Mucosa of descending colon (tissue), 3 donors: ENCODE data around the gene B4GALT1. TPM values are rescaled to one million over a fixed set of nuclear protein-coding genes. Genes with fewer than 3 reads are reported as not detected.

Experiments used
- ATAC-seq: fragments of 200-7000 bp; cut with Tn5 transposase; one replicate; pipeline ENCODE4 v1.9.1; 2020; ENCODE audit warnings: mild to moderate bottlenecking, moderate library complexity
- DNase-seq, 3 donors: peaks; one replicate each; pipeline ENCODE4 v3.0.0-alpha.2; 2020
- H3K36me3 ChIP-seq: fragments of 200-600 bp; one replicate; pipeline ENCODE4 v1.8.0; 2021; ENCODE audit warnings: low read depth, mild to moderate bottlenecking
- H3K4me1 ChIP-seq: fragments of 200-600 bp; one replicate; pipeline ENCODE4 v1.8.0; 2021; ENCODE audit warnings: low read depth, mild to moderate bottlenecking
- H3K4me3 ChIP-seq: fragments of 200-600 bp; one replicate; pipeline ENCODE4 v1.8.0; 2021; ENCODE audit warnings: mild to moderate bottlenecking
- H3K9me3 ChIP-seq: fragments of 200-600 bp; one replicate; pipeline ENCODE4 v1.8.0; 2021; ENCODE audit warnings: mild to moderate bottlenecking
- CTCF ChIP-seq: fragments of 200-600 bp; IDR thresholded peaks from one replicate; pipeline ENCODE4 v1.8.0; 2022; ENCODE audit warnings: antibody characterized with exemption, mild to moderate bottlenecking
- intact Hi-C, 2 donors: fragments of 100-400 bp; cut with DNase I in 1 of 2; cut with micrococcal nuclease in 1 of 2; formaldehyde crosslinking; loops; one replicate each; pipeline versions ENCODE4 v1.11.0 to v1.11.1; 2022; cut with DNase I, micrococcal nuclease
- total RNA-seq, 3 donors: library from RNA; stranded (reverse); fragmentation: NEBNext Ultra II Directional in 2 of 3; extraction: Animal tissue kit (Norgen Biotek cat#: 25700) in 2 of 3; gene quantifications; one replicate each; pipeline versions ENCODE4 v1.2.1 to v1.2.4, GENCODE V29; 2021 to 2023
- donor health status: DM: no; HTN: no; CAD: no; lungs with moderate emphysema.
- donor health status: DM: no; HTN: no; CAD: no.
- donor health status: DM: no; HTN: yes; CAD: no.

The B4GALT1 gene
- total RNA-seq, 3 donors from 2014 or later, result 66.0 to 203 (median 103) TPM

GRCh38 chr9:33175649-33176325, 8.7 kb upstream of the B4GALT1 start:
- Histone ChIP-seq H3K9me3 (no peaks in the 10 kb centered on the region), H3K36me3 (no peaks in the 10 kb centered on the region), H3K4me1 (no peaks in the 10 kb centered on the region), H3K4me3 (no peak overlapping the region)
- ATAC-seq, result no peak
- intact Hi-C loops, result no loop called here
- TF ChIP-seq CTCF, result no peak
- no peak for DNase-seq

- ATAC-seq, result no peak
- intact Hi-C loops, result no loop called here
- Histone ChIP-seq H3K4me1 (no peaks in the 10 kb centered on the region), H3K9me3 (no peaks in the 10 kb centered on the region), H3K36me3 (no peaks in the 10 kb centered on the region), H3K4me3 (no peak overlapping the region)
- DNase-seq, result no peak
- TF ChIP-seq CTCF, result no peak
Observed at GRCh38 chr9:33172256-33173238, 5.4 kb upstream of the B4GALT1 start.

GRCh38 chr9:33170464-33171415, 3.6 kb upstream of the B4GALT1 start:
- Histone ChIP-seq H3K36me3 (no peaks in the 10 kb centered on the region), H3K4me3 (no peak overlapping the region), H3K9me3 (no peaks in the 10 kb centered on the region), H3K4me1 (no peaks in the 10 kb centered on the region)
- peak; percentile 65 to 74 (median 68) for DNase-seq
- intact Hi-C loops, result no loop called here
- no peak for TF ChIP-seq CTCF
- no peak for ATAC-seq

- intact Hi-C loops, result no loop called here
Observed at GRCh38 chr9:33168941-33169544, 1.9 kb upstream of the B4GALT1 start.

More at GRCh38 chr9:33168941-33169544, 1.9 kb upstream of the B4GALT1 start:
- peaks cover 14% of the 10 kb centered on the region for H3K4me1 ChIP-seq
- H3K36me3 ChIP-seq, result no peaks in the 10 kb centered on the region
- H3K9me3 ChIP-seq, result no peaks in the 10 kb centered on the region
- no peak overlapping the region for H3K4me3 ChIP-seq
- DNase-seq (no peak), ATAC-seq (no peak)
- TF ChIP-seq CTCF, result no peak
